HepG2 (cell line): ENCODE results near the gene METRNL.

Experiments
- EZH2 ChIP-seq: conservative IDR thresholded peaks from 2 replicates; pipeline ENCODE4 v1.6.1; 2012; ENCODE audit warnings: mild to moderate bottlenecking, low read depth, low read length, moderate library complexity
- KDM5B ChIP-seq: sonication (generic); formaldehyde crosslinking; IDR thresholded peaks from 2 replicates; pipeline ENCODE4 v1.4.0; 2020; ENCODE audit warnings: missing genetic modification reagents, mild to moderate bottlenecking, borderline replicate concordance
- NFIC ChIP-seq: IDR thresholded peaks from 2 replicates; pipeline ENCODE4 v1.6.1; 2012; ENCODE audit warnings: mild to moderate bottlenecking, low read length, inconsistent platforms
- RAD21 ChIP-seq: fragments of 450-650 bp; formaldehyde crosslinking; IDR thresholded peaks from 2 replicates; pipeline ENCODE4 v1.5.0; 2020; ENCODE audit warnings: mild to moderate bottlenecking
- RBFOX2 ChIP-seq: fragments of 200-400 bp; formaldehyde crosslinking; IDR thresholded peaks from 2 replicates; pipeline ENCODE4 v1.6.1; 2017; ENCODE audit warnings: low read depth, mild to moderate bottlenecking, low read length
- THYN1 ChIP-seq: sonication (generic); formaldehyde crosslinking; IDR thresholded peaks from 2 replicates; pipeline ENCODE4 v1.8.1; 2023; ENCODE audit warnings: low read depth, mild to moderate bottlenecking, moderate library complexity, missing genetic modification reagents, borderline replicate concordance
- TF ChIP-seq, protein P1 (sequence below): sonication (generic); formaldehyde crosslinking; IDR thresholded peaks from 2 replicates; pipeline ENCODE4 v1.4.0; 2020; ENCODE audit warnings: mild to moderate bottlenecking, missing genetic modification reagents

DNA sequence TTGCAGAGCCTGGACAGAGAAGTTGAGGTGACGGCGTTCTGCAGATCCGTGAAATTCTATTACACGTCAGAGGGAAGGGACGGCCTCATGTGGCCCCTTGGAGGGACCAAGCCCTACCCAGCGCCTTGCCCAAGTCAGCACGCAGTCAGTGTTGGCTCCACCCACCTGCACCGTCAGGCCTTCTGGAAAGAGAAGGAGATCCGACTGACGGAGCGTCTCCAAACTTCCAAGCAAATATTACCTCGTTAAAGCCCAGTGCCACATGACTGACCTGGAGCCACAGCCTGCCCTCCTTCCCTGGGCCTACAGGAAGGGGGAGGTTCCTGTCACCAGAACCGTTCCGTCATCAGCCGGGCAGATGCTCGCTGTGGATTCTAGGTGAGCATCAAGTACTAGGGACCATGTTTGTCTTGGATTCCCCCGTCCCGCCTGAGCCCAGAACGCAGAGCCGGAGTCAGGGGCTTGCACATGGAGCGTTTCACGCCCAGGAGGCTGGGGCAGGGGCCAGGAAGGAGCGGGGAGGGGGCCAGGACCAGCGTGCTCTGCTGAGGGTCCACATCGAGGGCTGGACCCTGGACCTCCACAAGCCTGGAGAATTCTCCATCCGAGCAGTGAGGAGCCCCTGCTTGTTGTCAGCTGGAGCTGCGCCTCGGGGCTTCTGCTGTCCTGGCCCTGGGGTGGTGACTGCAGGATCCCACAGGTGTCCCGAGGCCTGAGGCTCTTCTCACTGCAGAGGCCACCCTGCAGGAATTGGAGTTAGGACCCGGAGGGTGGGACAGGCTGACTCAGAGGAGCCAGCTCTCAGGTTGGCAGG is 22.6 kb upstream of the METRNL start:
- TF ChIP-seq KDM5B (CRISPR knock-in tag) (no peak), NFIC (no peak), RAD21 (no peak), THYN1 (CRISPR knock-in tag) (no peak), EZH2 (no peak), RBFOX2 (no peak)
- TF ChIP-seq, protein P1, sequence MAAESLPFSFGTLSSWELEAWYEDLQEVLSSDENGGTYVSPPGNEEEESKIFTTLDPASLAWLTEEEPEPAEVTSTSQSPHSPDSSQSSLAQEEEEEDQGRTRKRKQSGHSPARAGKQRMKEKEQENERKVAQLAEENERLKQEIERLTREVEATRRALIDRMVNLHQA: no peak
